HepG2 (cell line): ENCODE measurements around the gene CES3. TPM values are rescaled to one million over a fixed set of nuclear protein-coding genes. Genes with fewer than 3 reads are reported as not detected.

Source experiments
- ATAC-seq: fragments of 200-7000 bp; cut with Tn5 transposase; 3 replicates; pipeline ENCODE4 v1.9.1; 2020; ENCODE audit warnings: mild to moderate bottlenecking, moderate library complexity
- BruUV-seq: library from RNA; stranded (reverse); fragments of 400-500 nt; replicated peaks from 2 replicates; lab custom pipeline; 2021; lab: Mats Ljungman, UMichigan
- CTCF ChIA-PET: fragments of 300-600 bp; formaldehyde crosslinking; extraction: SDS; loops from one replicate; lab custom pipeline; 2021; ENCODE audit warnings: low total read pairs, inconsistent platforms, low intra/inter-chr PET ratio; lab: Yijun Ruan, JAX
- POLR2A ChIA-PET: fragments of 350-600 bp; sonication (Branson Sonifier 250); formaldehyde crosslinking; loops from one replicate; lab custom pipeline; 2020; ENCODE audit warnings: antibody characterized with exemption, inconsistent platforms; lab: Yijun Ruan, JAX
- DNase-seq: peaks from one replicate; pipeline ENCODE4 v3.0.0-alpha.2; 2015; ENCODE audit warnings: low spot score
- FAIRE-seq: peaks from 3 replicates; lab custom pipeline; 2011; peaks lifted over from hg19 to GRCh38; lab: Jason Lieb, UNC
- H2AFZ ChIP-seq: one replicate; pipeline ENCODE4 v1.6.1; 2011; ENCODE audit warnings: low read length, inconsistent platforms
- H3K27ac ChIP-seq: fragments of 300-600 bp; 3 replicates; pipeline ENCODE4 v1.8.0; 2011; ENCODE audit warnings: mixed run types, mild to moderate bottlenecking, mixed read lengths, low read length, inconsistent platforms; ENCODE audit not compliant: insufficient read depth; ENCODE audit errors: extremely low read length
- H3K27me3 ChIP-seq, 2 experiments: fragments of 200-600 bp in 1 of 2; 2 replicates in 1 of 2; 3 replicates in 1 of 2; pipeline versions ENCODE4 v1.6.0 to v1.8.0; 2011; ENCODE audit warnings: low read length in 2 of 2, mild to moderate bottlenecking in 2 of 2, moderate library complexity in 2 of 2, inconsistent platforms in 1 of 2; ENCODE audit not compliant: insufficient read depth in 2 of 2, control insufficient read depth in 1 of 2
- H3K36me3 ChIP-seq, 2 experiments: fragments of 200-600 bp in 1 of 2; replicated peaks in 1 of 2; 2 replicates in 1 of 2; 3 replicates in 1 of 2; pipeline versions ENCODE4 v1.5.1 to v1.8.0; 2011; ENCODE audit warnings: low read length in 2 of 2, inconsistent platforms in 1 of 2; ENCODE audit not compliant: insufficient read depth in 2 of 2, control insufficient read depth in 1 of 2
- H3K4me1 ChIP-seq: 2 replicates; pipeline ENCODE4 v1.5.1; 2012; ENCODE audit warnings: low read length, inconsistent platforms; ENCODE audit not compliant: insufficient read depth
- H3K4me2 ChIP-seq: 2 replicates; pipeline ENCODE4 v1.6.0; 2011; ENCODE audit warnings: low read depth, low read length, inconsistent platforms
- H3K4me3 ChIP-seq, 3 experiments: fragments of 200-600 bp in 1 of 3; sonication (generic), shearing (Covaris generic) in 1 of 3; replicated peaks in 1 of 3; 2 replicates each; pipeline ENCODE4 v1.5.1; 2011 to 2016; ENCODE audit warnings: low read length in 3 of 3, inconsistent platforms in 2 of 3, low read depth in 2 of 3, mild to moderate bottlenecking in 2 of 3, control low read depth in 1 of 3, mixed read lengths in 1 of 3; ENCODE audit not compliant: insufficient read depth in 1 of 3
- H3K79me2 ChIP-seq: one replicate; pipeline ENCODE4 v1.6.1; 2011; ENCODE audit warnings: low read length, inconsistent platforms; ENCODE audit not compliant: insufficient read depth
- H3K9ac ChIP-seq: 2 replicates; pipeline ENCODE4 v1.6.0; 2011; ENCODE audit warnings: mild to moderate bottlenecking, low read depth, low read length, inconsistent platforms; ENCODE audit not compliant: insufficient read depth
- H3K9me3 ChIP-seq: 2 replicates; pipeline ENCODE4 v1.5.1; 2012; ENCODE audit warnings: mild to moderate bottlenecking, low read length
- H4K20me1 ChIP-seq: 2 replicates; pipeline ENCODE4 v1.6.0; 2011; ENCODE audit warnings: inconsistent platforms, mild to moderate bottlenecking, low read length, moderate library complexity; ENCODE audit not compliant: insufficient read depth
- FOSL2 ChIP-seq: sonication (generic); formaldehyde crosslinking; IDR thresholded peaks from 2 replicates; pipeline ENCODE4 v1.4.0; 2020; ENCODE audit warnings: missing genetic modification reagents
- KDM1A ChIP-seq: IDR thresholded peaks from 2 replicates; pipeline ENCODE4 v1.6.1; 2016; ENCODE audit warnings: missing compliant biosample characterization
- SSRP1 ChIP-seq: IDR thresholded peaks from 2 replicates; pipeline ENCODE4 v1.6.1; 2016; ENCODE audit warnings: control low read depth
- ZBTB3 ChIP-seq: sonication (generic); formaldehyde crosslinking; IDR thresholded peaks from 2 replicates; pipeline ENCODE4 v1.4.0; 2020; ENCODE audit warnings: low read depth, mild to moderate bottlenecking, moderate library complexity, missing genetic modification reagents, borderline replicate concordance
- ZMYM3 ChIP-seq: sonication (generic); formaldehyde crosslinking; IDR thresholded peaks from 2 replicates; pipeline ENCODE4 v1.5.1; 2020; ENCODE audit warnings: mild to moderate bottlenecking, missing genetic modification reagents
- ZNF629 ChIP-seq: sonication (generic); formaldehyde crosslinking; conservative IDR thresholded peaks from 2 replicates; pipeline ENCODE4 v1.5.0; 2020; ENCODE audit warnings: missing genetic modification reagents
- ZNF737 ChIP-seq: sonication (generic); formaldehyde crosslinking; IDR thresholded peaks from 2 replicates; pipeline ENCODE4 v1.5.0; 2020; ENCODE audit warnings: missing genetic modification reagents, mild to moderate bottlenecking, borderline replicate concordance
- WGBS: methylation state at CpG from one replicate; pipeline ENCODE4 v1.1.6; 2017; ENCODE audit warnings: low lambda C conversion rate; 5-methylcytosine and 5-hydroxymethylcytosine counted together
- in situ Hi-C: cut with HindIII; loops from 2 replicates; pipeline ENCODE4 v1.10.0; 2017; ENCODE audit warnings: low pct_unique_long_range_greater_than_20kb; ENCODE audit not compliant: extremely low pct_ligation_motif_present
- intact Hi-C: fragments of 100-400 bp; cut with micrococcal nuclease; formaldehyde crosslinking; loops from one replicate; pipeline ENCODE4 v1.10.0; 2022; ENCODE audit not compliant: unreplicated experiment
- polyA plus RNA-seq, 8 experiments: library from polyadenylated mRNA; depleted of rRNA in 3 of 8; stranded (reverse) in 7 of 8; unstranded in 1 of 8; fragments of >200 nt; fragmentation: Illumina TruSeq in 4 of 8; extraction: Trizol in 4 of 8; gene quantifications; 2 replicates each; pipeline versions ENCODE4 v1.2.1 to v1.2.3, GENCODE V29; 2011 to 2016; ENCODE audit warnings: low read depth in 4 of 8, missing spikeins in 1 of 8, mixed read lengths in 1 of 8; ENCODE audit not compliant: insufficient read depth in 1 of 8
- total RNA-seq, 5 experiments: library from RNA; depleted of rRNA; stranded (reverse); fragments of >200 nt; fragmentation: Illumina TruSeq; extraction: Trizol; gene quantifications; 2 replicates each; pipeline ENCODE4 v1.2.3, GENCODE V29; 2016; ENCODE audit warnings: low read depth in 1 of 5
- TF ChIP-seq, protein P1 (sequence below): sonication (generic); formaldehyde crosslinking; IDR thresholded peaks from 2 replicates; pipeline ENCODE4 v1.4.0; 2020; ENCODE audit warnings: missing genetic modification reagents

Gene CES3
- total and polyA plus RNA-seq, 2 of the 13 experiments (the other 11 are each of a cell fraction or from before 2014, with no cell fraction given) = 6.6 to 17.4 TPM

DNA sequence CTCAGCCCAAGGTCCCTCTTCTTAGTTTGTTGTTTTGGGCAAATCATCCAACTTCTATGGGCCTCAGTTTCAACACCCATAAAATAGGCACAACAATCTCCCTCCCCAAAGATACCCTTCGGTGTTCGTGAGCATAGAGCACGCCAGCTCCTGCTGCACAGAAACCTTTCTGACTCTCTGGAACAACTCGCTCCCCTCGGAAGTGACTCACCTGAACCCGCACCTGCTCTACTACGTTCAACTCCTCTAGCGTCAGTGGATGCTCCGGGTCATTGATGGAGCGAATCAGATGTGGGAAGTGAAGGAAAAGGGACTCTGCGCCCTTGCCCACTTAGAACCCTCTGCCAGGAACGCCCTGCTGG is 27.3 kb upstream of the CES3 start:
- H3K9ac ChIP-seq = peak overlapping the region; percentile 90
- no peak overlapping the region for H2AFZ ChIP-seq
- ChIA-PET CTCF (no interaction called here), POLR2A (interaction anchor here (0.7 to 2.4 kb wide), 7 partner anchors 8 to 134 kb away, joined by 3 to 20 read pairs (median 4); partner anchors contain the start of gene CDH16)
- no peaks in the 10 kb centered on the region for H3K9me3 ChIP-seq
- FAIRE-seq = peak; percentile 59
- peak overlapping the region; percentile 81 for H3K27ac ChIP-seq
- TF ChIP-seq SSRP1 (CRISPR knock-in tag) (no peak), FOSL2 (peak; percentile 43; the same call in 1 of the 2 replicates), ZNF629 (CRISPR knock-in tag) (peak; percentile 92), ZNF737 (CRISPR knock-in tag) (0 out of 2 replicates have a peak, but pooled peaks have one; percentile 78), ZMYM3 (CRISPR knock-in tag) (peak; percentile 50; the same call in 1 of the 2 replicates), KDM1A (0 out of 2 replicates have a peak, but pooled peaks have one; percentile 34), ZBTB3 (CRISPR knock-in tag) (0 out of 2 replicates have a peak, but pooled peaks have one; percentile 8)
- TF ChIP-seq, protein P1, sequence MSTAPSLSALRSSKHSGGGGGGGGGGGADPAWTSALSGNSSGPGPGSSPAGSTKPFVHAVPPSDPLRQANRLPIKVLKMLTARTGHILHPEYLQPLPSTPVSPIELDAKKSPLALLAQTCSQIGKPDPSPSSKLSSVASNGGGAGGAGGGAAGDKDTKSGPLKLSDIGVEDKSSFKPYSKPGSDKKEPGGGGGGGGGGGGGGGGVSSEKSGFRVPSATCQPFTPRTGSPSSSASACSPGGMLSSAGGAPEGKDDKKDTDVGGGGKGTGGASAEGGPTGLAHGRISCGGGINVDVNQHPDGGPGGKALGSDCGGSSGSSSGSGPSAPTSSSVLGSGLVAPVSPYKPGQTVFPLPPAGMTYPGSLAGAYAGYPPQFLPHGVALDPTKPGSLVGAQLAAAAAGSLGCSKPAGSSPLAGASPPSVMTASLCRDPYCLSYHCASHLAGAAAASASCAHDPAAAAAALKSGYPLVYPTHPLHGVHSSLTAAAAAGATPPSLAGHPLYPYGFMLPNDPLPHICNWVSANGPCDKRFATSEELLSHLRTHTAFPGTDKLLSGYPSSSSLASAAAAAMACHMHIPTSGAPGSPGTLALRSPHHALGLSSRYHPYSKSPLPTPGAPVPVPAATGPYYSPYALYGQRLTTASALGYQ (CRISPR knock-in tag) = no peak
- no peak for DNase-seq
- peak overlapping the region; percentile 81 to 89 (median 88) for H3K4me3 ChIP-seq
- H4K20me1 ChIP-seq = no peaks in the 10 kb centered on the region; the same call in 1 of the 2 replicates
- in situ Hi-C loops (no loop called here), intact Hi-C loops (loop anchor here (1.0 kb wide), 1 partner anchor 178 kb away; no protein-coding TSS in a partner anchor)
- 0% methylated on average over 12 of the region's 12 CpGs for WGBS
- BruUV-seq = no TSS peak
- no peak for ATAC-seq
- peak overlapping the region; percentile 89 for H3K4me2 ChIP-seq
- no peaks in the 10 kb centered on the region; a peak in 1 of 5 replicates for H3K27me3 ChIP-seq
- H3K79me2 ChIP-seq = peaks cover 33% of the 10 kb centered on the region
- H3K36me3 ChIP-seq = peaks cover 1 to 13% of the 10 kb centered on the region in 2 experiments; a peak in 4 of 5 replicates
- peaks cover 65% of the 10 kb centered on the region for H3K4me1 ChIP-seq
